ENCODE data around the gene TEX48. TPM values are rescaled to one million over a fixed set of nuclear protein-coding genes. Genes with fewer than 3 reads are reported as not detected.

TEX48 gene
- total and polyA plus RNA-seq, 10 of the 15 experiments (the other 5 are each of a cell fraction or from before 2014, with no cell fraction given) = not detected

DNA sequence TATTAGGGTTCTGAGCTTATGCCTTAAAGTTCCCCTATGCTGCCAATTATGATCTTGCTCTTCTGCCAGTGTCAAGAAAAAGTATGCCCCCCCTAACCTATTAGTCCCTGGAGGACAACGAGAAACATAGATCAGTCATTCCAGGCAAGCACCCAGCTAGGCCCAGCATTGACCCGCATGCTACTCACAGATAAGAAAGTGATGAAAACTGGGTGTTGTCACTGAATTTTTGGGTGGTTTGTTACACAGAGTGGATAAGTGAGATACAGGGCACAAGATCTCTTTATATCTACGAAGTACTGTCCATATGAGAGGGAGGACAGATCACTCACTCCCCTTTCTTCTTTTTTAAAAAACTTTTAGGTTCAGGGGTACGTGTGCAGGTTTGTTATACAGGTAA, 6.4 kb upstream of the TEX48 start (continued):
- TF ChIP-seq, protein P1, sequence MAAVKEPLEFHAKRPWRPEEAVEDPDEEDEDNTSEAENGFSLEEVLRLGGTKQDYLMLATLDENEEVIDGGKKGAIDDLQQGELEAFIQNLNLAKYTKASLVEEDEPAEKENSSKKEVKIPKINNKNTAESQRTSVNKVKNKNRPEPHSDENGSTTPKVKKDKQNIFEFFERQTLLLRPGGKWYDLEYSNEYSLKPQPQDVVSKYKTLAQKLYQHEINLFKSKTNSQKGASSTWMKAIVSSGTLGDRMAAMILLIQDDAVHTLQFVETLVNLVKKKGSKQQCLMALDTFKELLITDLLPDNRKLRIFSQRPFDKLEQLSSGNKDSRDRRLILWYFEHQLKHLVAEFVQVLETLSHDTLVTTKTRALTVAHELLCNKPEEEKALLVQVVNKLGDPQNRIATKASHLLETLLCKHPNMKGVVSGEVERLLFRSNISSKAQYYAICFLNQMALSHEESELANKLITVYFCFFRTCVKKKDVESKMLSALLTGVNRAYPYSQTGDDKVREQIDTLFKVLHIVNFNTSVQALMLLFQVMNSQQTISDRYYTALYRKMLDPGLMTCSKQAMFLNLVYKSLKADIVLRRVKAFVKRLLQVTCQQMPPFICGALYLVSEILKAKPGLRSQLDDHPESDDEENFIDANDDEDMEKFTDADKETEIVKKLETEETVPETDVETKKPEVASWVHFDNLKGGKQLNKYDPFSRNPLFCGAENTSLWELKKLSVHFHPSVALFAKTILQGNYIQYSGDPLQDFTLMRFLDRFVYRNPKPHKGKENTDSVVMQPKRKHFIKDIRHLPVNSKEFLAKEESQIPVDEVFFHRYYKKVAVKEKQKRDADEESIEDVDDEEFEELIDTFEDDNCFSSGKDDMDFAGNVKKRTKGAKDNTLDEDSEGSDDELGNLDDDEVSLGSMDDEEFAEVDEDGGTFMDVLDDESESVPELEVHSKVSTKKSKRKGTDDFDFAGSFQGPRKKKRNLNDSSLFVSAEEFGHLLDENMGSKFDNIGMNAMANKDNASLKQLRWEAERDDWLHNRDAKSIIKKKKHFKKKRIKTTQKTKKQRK (IDR thresholded peaks at IDR 0.05; ENCODE audit: low read depth, low read length) = no peak
- TF ChIP-seq RELA (IDR thresholded peaks at IDR 0.05; ENCODE audit: borderline replicate concordance, partially characterized antibody) (no peak), SIN3A (IDR thresholded peaks at IDR 0.05; ENCODE audit: low read depth, low read length) (no peak)

DNA sequence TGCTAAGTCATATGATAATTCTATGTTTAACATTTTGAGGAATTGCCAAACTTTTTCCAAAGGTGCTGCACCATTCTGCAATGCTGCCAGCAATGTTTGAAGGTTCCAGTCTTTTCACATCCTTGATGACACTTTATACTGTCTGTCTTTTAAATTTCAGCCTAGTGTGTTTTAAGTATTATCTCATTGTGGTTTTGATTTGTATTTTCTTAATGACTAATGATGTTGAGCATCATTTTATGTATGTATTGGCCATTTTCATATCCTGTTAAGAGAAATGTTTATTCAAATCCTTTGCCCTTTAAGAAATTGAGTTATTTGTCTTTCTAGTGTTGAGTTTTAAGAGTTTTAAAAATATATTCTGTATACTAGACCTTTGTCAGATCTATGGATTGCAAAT, 5.0 kb upstream of the TEX48 start:
- ChIA-PET SMC1A (ENCODE audit: uncharacterized antibody, unreplicated experiment) (no interaction called here), RAD21 (ENCODE audit: unreplicated experiment) (no interaction called here), POLR2A (no interaction called here), CTCF (no interaction called here)
- ATAC-seq (no peak), DNase-seq (ENCODE audit: low read depth, low spot score) (no peak), FAIRE-seq (no peak)
- intact Hi-C loops (cut with micrococcal nuclease; ENCODE audit: unreplicated experiment) (no loop called here), in situ Hi-C loops (cut with MboI) (no loop called here)
- Histone ChIP-seq H3K27ac (ENCODE audit: control insufficient read depth, insufficient read depth) (no peak overlapping the region), H3K9ac (ENCODE audit: control insufficient read depth, insufficient read depth, low read length) (no peak overlapping the region), H3K27me3 (replicated peaks in 1 of 2; ENCODE audit: control insufficient read depth in 2 of 2, insufficient read depth in 2 of 2, low read length in 1 of 2) (peaks cover 0 to 3% of the 10 kb centered on the region in 2 experiments; a peak in 1 of 4 replicates), H3K4me3 (no peak overlapping the region), H4K20me1 (ENCODE audit: control insufficient read depth, insufficient read depth) (no peaks in the 10 kb centered on the region), H3K9me3 (replicated peaks; ENCODE audit: control insufficient read depth, insufficient read depth, low read length) (no peaks in the 10 kb centered on the region), H3K79me2 (ENCODE audit: control insufficient read depth, insufficient read depth, low read length) (no peaks in the 10 kb centered on the region), H3K4me1 (ENCODE audit: control insufficient read depth, insufficient read depth, low read length) (peaks cover 4% of the 10 kb centered on the region), H3K4me2 (ENCODE audit: control insufficient read depth, insufficient read depth) (no peak overlapping the region), H2AFZ (ENCODE audit: control insufficient read depth, low read depth, low read length) (no peak overlapping the region), H3K36me3 (ENCODE audit: control insufficient read depth in 2 of 2, insufficient read depth in 2 of 2, low read length in 1 of 2) (no peaks in the 10 kb centered on the region)
- no TSS peak for BruUV-seq (replicated peaks)
- TF ChIP-seq IKZF2 (IDR thresholded peaks at IDR 0.05) (no peak), CREM (IDR thresholded peaks at IDR 0.05; ENCODE audit: low read depth) (no peak), KAT2A (conservative IDR thresholded peaks at IDR 0.05; ENCODE audit: control insufficient read depth, low read depth, low read length) (no peak), IRF4 (IDR thresholded peaks at IDR 0.05; ENCODE audit: low read depth, low read length) (no peak), SP1 (IDR thresholded peaks at IDR 0.05; ENCODE audit: low read depth, low read length) (no peak), POLR2A (IDR thresholded peaks at IDR 0.05; ENCODE audit: low read depth, low read length) (no peak), MXI1 (IDR thresholded peaks at IDR 0.05; ENCODE audit: low read depth, low read length) (no peak), HDAC6 (IDR thresholded peaks at IDR 0.05; ENCODE audit: unreplicated experiment) (no peak), HDGF (IDR thresholded peaks at IDR 0.05) (no peak), MEF2B (IDR thresholded peaks at IDR 0.05; ENCODE audit: partially characterized antibody, poor library complexity, severe bottlenecking) (no peak), PAX5 (IDR thresholded peaks at IDR 0.05; ENCODE audit: borderline replicate concordance, low read depth, low read length) (no peak), CBX3 (IDR thresholded peaks at IDR 0.05; ENCODE audit: borderline replicate concordance, low read depth) (no peak), TCF12 (IDR thresholded peaks at IDR 0.05; ENCODE audit: low read depth, low read length) (no peak)
- TF ChIP-seq, protein P2, sequence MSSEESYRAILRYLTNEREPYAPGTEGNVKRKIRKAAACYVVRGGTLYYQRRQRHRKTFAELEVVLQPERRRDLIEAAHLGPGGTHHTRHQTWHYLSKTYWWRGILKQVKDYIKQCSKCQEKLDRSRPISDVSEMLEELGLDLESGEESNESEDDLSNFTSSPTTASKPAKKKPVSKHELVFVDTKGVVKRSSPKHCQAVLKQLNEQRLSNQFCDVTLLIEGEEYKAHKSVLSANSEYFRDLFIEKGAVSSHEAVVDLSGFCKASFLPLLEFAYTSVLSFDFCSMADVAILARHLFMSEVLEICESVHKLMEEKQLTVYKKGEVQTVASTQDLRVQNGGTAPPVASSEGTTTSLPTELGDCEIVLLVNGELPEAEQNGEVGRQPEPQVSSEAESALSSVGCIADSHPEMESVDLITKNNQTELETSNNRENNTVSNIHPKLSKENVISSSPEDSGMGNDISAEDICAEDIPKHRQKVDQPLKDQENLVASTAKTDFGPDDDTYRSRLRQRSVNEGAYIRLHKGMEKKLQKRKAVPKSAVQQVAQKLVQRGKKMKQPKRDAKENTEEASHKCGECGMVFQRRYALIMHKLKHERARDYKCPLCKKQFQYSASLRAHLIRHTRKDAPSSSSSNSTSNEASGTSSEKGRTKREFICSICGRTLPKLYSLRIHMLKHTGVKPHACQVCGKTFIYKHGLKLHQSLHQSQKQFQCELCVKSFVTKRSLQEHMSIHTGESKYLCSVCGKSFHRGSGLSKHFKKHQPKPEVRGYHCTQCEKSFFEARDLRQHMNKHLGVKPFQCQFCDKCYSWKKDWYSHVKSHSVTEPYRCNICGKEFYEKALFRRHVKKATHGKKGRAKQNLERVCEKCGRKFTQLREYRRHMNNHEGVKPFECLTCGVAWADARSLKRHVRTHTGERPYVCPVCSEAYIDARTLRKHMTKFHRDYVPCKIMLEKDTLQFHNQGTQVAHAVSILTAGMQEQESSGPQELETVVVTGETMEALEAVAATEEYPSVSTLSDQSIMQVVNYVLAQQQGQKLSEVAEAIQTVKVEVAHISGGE (CRISPR knock-in tag; IDR thresholded peaks at IDR 0.05) = no peak
